Memory B cell (primary cell): Measurements from ENCODE around the gene SLC12A8.
"Not testable (repeated sequence)": the region's sequence is repeated elsewhere in the genome, so short reads cannot be mapped to it uniquely, and the experiment has no call there.

Source experiments
- ATAC-seq: fragments of 150-1000 bp; cut with Tn5 transposase; 2 replicates; pipeline ENCODE4 v1.10.0; 2021; ENCODE audit warnings: low read depth, mild to moderate bottlenecking, moderate library complexity
- DNase-seq, 2 donors: peaks; one replicate each; pipeline ENCODE4 v3.0.0; 2022; ENCODE audit warnings: low spot score in 2 of 2
- H3K27ac Mint-ChIP-seq: one replicate; pipeline ENCODE4 v1.8.0; 2022; ENCODE audit warnings: mild to moderate bottlenecking, moderate library complexity, mixed read lengths
- H3K27me3 Mint-ChIP-seq: one replicate; pipeline ENCODE4 v1.8.0; 2022; ENCODE audit warnings: mixed read lengths
- H3K36me3 Mint-ChIP-seq: one replicate; pipeline ENCODE4 v1.8.0; 2022; ENCODE audit warnings: mild to moderate bottlenecking, mixed read lengths
- H3K4me1 Mint-ChIP-seq: one replicate; pipeline ENCODE4 v1.8.0; 2022; ENCODE audit warnings: mixed read lengths
- H3K4me3 Mint-ChIP-seq: one replicate; pipeline ENCODE4 v1.8.0; 2022; ENCODE audit warnings: mild to moderate bottlenecking, moderate library complexity, mixed read lengths
- H3K9me3 Mint-ChIP-seq: one replicate; pipeline ENCODE4 v1.8.0; 2022; ENCODE audit warnings: mixed read lengths

SLC12A8 gene

DNA sequence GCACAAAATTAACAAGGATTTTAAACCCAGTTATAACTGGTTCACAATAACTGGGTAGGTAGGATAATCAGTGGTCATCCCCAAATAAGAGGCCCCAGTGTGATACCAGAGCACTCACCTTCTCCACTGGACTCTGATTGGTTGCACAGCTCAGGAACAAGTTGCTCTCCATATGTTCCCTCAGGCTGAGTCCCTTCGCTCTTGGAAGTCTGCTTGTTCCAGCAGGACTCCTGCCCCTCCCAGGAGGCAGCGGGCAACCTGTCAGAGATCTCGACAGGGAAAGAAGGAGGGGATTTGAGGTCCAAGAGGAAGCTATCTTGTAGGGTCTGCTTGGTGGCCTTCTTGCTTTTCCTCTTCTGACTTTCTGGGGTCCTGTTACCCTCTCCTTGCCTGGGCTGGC lies 105.2 kb downstream of the SLC12A8 start:
- no peak overlapping the region for H3K4me3 Mint-ChIP-seq
- DNase-seq (no peak), ATAC-seq (no peak)
- H3K27me3 Mint-ChIP-seq: no peaks in the 10 kb centered on the region
- peaks cover 3% of the 10 kb centered on the region for H3K36me3 Mint-ChIP-seq
- H3K4me1 Mint-ChIP-seq: peaks cover 7% of the 10 kb centered on the region
- no peak overlapping the region for H3K27ac Mint-ChIP-seq
- peaks cover 4% of the 10 kb centered on the region for H3K9me3 Mint-ChIP-seq

DNA sequence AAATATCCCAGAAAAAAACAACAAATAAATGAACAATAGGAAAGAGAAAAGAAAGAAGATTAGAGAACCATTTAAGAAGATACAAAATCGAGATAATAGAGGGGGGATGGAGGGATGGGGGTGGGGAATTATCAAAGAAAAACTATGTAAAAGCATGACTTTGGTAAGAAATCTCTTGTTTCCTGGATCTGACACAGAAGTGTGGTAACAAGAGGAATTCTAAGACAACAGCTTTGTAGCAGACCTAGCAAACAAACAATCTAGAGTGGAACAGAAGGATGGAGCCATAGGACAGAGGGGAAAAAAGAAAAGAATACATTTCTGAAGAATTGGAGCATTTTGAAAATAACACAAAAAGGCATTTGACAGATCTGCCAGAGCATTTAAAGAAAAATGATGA lies 107.4 kb downstream of the SLC12A8 start:
- Mint-ChIP-seq H3K27me3 (no peaks in the 10 kb centered on the region), H3K9me3 (peaks cover 4% of the 10 kb centered on the region), H3K4me3 (no peak overlapping the region), H3K36me3 (peaks cover 3% of the 10 kb centered on the region), H3K4me1 (peaks cover 7% of the 10 kb centered on the region), H3K27ac (no peak overlapping the region)
- ATAC-seq: no peak
- DNase-seq: no peak

DNA sequence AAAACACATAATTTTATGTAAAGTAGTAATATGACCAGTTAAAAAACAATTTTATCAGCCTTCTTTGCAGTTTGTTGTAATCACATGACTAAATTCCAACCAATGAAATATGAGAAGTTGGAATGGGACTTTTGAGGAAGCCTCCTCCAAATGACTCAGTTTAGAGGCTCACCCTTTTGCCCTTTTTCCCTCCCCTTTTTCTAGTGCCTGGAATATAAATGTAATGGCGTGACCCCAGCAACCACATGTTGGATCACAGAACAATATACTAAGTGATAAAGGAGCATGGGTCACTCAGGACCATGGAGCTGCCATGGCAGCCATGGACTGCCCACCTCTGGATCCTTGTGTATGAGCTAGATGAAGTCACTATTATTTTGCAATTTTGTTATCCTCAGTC lies 107.9 kb downstream of the SLC12A8 start:
- DNase-seq: no peak
- ATAC-seq: no peak
- H3K27me3 Mint-ChIP-seq: no peaks in the 10 kb centered on the region
- H3K4me1 Mint-ChIP-seq: peaks cover 7% of the 10 kb centered on the region
- H3K9me3 Mint-ChIP-seq: peaks cover 6% of the 10 kb centered on the region
- H3K4me3 Mint-ChIP-seq: no peak overlapping the region
- H3K27ac Mint-ChIP-seq: no peak overlapping the region
- H3K36me3 Mint-ChIP-seq: peaks cover 5% of the 10 kb centered on the region

DNA sequence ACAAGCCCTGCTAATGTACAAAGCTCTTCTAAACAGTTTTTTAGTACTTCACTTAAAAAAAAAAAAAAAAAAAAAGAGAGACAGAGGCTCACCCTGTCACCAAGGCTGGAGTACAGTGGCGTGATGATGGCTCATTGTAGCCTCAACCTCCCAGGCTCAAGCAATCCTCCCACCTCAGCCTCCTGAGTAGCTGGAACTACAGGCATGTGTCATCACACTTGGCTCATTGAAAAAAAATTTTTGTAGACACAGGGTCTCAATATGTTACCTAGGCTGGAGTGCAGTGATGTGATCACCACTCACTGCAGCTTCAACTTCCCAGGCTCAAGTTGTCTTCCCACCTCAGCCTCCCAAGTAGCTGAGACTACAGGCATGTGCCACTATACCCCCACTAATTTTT lies 109.1 kb downstream of the SLC12A8 start:
- Mint-ChIP-seq H3K4me3 (no peak overlapping the region), H3K27me3 (no peaks in the 10 kb centered on the region), H3K36me3 (peaks cover 5% of the 10 kb centered on the region), H3K4me1 (peaks cover 4% of the 10 kb centered on the region), H3K27ac (no peak overlapping the region), H3K9me3 (peaks cover 6% of the 10 kb centered on the region)
- ATAC-seq: no peak
- no peak for DNase-seq

DNA sequence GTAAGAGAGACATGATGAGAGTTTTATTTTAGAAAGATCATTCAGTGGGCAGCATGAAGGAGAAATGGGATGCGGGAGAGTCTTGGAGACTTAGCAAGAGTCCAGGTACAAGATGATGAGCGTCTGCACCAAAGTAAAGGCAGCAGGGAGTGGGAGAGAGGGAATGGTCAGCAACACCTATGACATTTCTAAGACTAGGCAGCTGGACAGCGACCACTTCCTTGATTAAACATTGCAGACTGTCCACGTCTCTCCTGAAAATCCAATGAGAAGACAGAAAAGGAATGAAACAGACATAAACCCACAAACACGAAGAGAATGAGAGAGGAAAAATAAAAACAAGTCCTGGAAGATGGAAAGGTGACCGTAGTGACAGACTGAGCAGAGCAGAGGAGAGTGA lies 110.1 kb downstream of the SLC12A8 start:
- Mint-ChIP-seq H3K4me1 (no peaks in the 10 kb centered on the region), H3K4me3 (no peak overlapping the region), H3K27ac (no peak overlapping the region), H3K36me3 (peaks cover 5% of the 10 kb centered on the region), H3K27me3 (no peaks in the 10 kb centered on the region), H3K9me3 (peaks cover 6% of the 10 kb centered on the region)
- no peak for ATAC-seq
- DNase-seq: no peak

DNA sequence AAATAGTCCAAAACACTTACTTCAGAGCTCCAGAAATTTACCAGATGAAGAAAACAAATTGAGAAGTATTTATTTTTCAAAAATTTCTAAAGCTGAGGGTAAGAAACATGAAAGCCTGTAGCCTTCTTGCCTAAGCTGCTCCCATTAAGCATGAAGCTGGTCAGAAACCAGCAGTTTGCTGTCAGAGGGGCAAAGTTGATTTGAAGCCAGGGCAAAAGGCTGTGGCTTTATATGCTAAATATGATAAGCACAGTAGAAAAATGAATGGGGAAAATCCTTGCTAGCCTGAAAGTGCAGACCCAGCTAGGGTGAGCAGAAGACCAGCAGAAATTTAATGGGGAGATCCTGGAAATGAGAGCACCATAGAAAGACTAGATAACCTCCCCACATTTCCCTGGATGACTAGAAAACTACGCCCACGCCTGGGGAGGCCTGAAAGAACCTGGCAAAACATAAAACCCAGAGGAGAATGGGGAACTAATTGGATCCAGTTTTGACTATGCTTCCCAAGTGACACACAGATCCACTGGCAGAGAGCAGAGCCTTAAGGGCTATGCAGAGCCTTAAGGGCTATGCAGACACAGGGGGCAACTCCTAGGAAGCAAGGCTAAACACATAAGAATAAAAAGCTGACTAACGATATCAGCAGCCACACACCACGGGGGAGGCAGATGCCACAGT lies 113.8 kb downstream of the SLC12A8 start:
- no peak for DNase-seq
- Mint-ChIP-seq H3K36me3 (peaks cover 2% of the 10 kb centered on the region), H3K4me3 (no peak overlapping the region), H3K9me3 (peaks cover 2% of the 10 kb centered on the region), H3K4me1 (no peaks in the 10 kb centered on the region), H3K27ac (no peak overlapping the region), H3K27me3 (no peaks in the 10 kb centered on the region)
- ATAC-seq: no peak

DNA sequence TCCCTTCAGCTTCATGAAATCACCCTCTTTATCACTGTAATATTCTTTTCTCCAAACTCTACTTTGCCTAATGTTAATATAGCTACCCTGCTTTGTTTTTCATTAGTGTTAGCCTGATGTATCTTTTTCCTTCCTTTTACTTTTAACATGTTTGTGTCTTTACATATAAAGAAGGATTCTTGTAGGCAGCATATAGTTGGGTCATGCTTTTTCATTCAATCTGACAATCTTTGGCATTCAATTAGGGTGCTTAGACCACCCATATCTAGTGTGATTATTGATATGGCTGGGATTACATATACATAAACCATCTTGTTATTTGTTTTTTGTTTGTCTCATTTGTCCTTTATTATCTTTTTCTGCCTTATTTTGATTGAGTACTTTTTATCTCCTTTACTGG lies 121.9 kb downstream of the SLC12A8 start:
- no peaks in the 10 kb centered on the region for H3K27me3 Mint-ChIP-seq
- H3K4me3 Mint-ChIP-seq: no peak overlapping the region
- no peak overlapping the region for H3K27ac Mint-ChIP-seq
- H3K36me3 Mint-ChIP-seq: peaks cover 2% of the 10 kb centered on the region
- H3K4me1 Mint-ChIP-seq: no peaks in the 10 kb centered on the region
- H3K9me3 Mint-ChIP-seq: peaks cover 1% of the 10 kb centered on the region
- ATAC-seq (no peak), DNase-seq (no peak)

DNA sequence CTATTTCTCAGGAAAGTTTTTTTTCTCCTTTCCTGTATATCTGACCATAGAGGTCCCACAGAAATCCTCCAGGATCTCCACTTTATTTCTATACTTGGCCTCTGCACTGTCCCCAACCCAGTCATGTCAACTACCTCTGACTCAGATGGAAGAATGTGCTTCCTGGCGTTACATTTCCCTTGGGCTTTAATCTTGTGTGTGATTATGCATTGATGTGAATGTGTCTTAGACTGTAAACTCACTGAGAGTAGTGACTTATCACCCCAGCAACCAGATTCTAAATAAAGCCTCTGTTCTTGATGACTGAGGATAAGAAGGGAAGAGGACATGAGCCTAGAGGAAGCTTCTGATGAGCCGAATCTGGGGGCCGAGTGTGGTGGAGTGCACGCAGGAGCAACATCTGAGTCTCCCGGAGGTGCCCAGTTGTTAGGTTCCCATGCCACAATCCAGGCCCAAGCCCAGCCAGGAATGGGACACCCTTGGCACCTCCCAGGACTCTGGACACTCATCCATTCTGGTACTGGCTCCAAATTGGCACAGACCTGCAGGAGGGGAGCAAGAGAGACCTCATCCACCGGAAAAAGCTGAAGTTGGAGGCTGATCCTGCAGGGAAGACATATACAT lies 124.7 kb downstream of the SLC12A8 start:
- ATAC-seq: no peak
- Mint-ChIP-seq H3K4me3 (no peak overlapping the region), H3K36me3 (peaks cover 2% of the 10 kb centered on the region), H3K9me3 (peaks cover 1% of the 10 kb centered on the region), H3K27ac (no peak overlapping the region), H3K4me1 (no peaks in the 10 kb centered on the region), H3K27me3 (no peaks in the 10 kb centered on the region)
- no peak for DNase-seq

DNA sequence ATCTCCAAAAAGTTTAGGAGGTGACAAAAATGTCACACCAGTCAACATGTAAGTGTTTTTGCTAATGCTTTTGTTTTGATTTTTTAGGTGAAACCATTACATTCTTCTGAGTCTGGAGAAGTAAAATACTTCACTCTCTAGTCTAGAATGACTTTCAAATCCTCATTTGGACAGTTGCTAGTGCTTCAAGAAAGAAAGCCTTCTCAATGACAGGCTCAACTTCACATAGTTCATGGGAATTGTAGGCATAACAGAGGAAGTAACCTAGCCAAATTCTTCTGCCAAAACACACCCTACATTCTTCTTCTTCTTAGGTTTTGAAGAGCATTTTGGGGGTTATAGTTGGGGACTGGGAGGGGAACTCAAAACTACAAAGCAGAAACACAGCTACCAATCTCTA lies 127.4 kb downstream of the SLC12A8 start:
- H3K27ac Mint-ChIP-seq: no peak overlapping the region
- no peaks in the 10 kb centered on the region for H3K36me3 Mint-ChIP-seq
- peaks cover 2% of the 10 kb centered on the region for H3K4me1 Mint-ChIP-seq

DNA sequence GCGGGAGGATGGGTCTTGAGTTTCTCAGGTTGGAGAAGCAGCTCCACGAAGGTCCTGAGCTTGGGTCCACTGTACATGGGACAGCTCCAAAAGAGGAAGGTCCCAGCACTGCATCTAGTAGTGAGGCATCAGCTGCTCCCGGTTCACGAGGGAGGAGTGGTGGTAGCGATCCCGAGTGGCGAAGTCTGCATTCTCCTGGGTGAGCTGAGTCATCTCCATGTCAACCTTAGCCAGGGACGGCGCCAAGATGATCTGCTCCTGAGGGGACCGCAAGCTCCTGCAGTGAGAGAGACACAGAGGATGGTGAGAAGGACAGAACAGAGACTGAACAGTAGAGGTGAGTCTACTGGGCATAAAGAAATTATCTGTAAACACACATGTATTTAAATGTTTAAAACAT lies 128.8 kb downstream of the SLC12A8 start:
- Mint-ChIP-seq H3K27me3 (no peaks in the 10 kb centered on the region), H3K9me3 (no peaks in the 10 kb centered on the region), H3K27ac (no peak overlapping the region), H3K4me1 (peaks cover 4% of the 10 kb centered on the region), H3K36me3 (no peaks in the 10 kb centered on the region), H3K4me3 (no peak overlapping the region)
- no peak for ATAC-seq
- no peak for DNase-seq

More for the DNA sequence above, 127.4 kb downstream of the SLC12A8 start:
- Mint-ChIP-seq H3K4me3 (no peak overlapping the region), H3K9me3 (no peaks in the 10 kb centered on the region), H3K27me3 (no peaks in the 10 kb centered on the region)
- no peak for ATAC-seq
- no peak for DNase-seq

DNA sequence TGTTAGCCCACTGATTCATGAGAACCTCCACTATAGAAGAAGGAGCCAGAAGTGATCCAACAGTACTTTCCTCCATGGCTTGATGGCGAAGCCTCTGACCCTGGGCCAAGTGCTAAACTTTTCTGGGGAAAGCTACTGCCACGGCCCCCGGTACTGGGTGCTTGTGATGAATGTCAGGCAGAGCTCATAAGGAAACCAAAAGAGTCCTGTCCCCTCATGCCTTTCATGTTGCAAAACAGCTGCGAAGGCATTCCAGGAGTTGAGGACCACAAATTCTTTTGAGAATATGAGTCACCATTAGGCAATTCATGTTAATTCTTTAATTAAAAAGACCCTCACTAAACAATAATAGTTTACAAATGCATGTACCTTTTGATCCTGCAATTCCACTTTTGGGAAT lies 130.2 kb downstream of the SLC12A8 start:
- H3K4me1 Mint-ChIP-seq: peaks cover 14% of the 10 kb centered on the region
- not testable (repeated sequence) for H3K27ac Mint-ChIP-seq, H3K36me3 Mint-ChIP-seq, H3K27me3 Mint-ChIP-seq, DNase-seq, ATAC-seq, H3K4me3 Mint-ChIP-seq, H3K9me3 Mint-ChIP-seq

DNA sequence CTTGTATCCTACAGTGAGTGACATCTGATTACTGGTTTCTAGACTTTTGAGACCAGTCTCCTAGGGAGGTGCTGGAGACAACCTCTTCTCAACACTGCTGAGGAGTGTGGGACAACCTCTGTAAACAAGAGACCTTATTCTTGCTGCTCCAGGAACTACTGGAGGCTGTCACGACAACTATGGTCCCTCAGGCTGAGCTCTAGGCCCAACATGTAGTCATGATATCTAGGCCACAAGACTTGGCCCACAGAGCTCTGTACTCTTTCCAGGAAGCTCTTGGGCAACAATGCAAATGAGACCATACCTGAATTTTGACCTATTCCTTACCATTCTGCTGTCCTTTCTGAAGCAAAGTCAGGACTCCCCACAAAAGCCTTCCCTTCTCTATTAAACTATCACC lies 132.5 kb downstream of the SLC12A8 start:
- no peak for DNase-seq
- no peaks in the 10 kb centered on the region for H3K27me3 Mint-ChIP-seq
- H3K9me3 Mint-ChIP-seq: no peaks in the 10 kb centered on the region
- ATAC-seq: no peak
- H3K27ac Mint-ChIP-seq: no peak overlapping the region
- no peaks in the 10 kb centered on the region for H3K36me3 Mint-ChIP-seq
- peaks cover 17% of the 10 kb centered on the region for H3K4me1 Mint-ChIP-seq
- H3K4me3 Mint-ChIP-seq: no peak overlapping the region

DNA sequence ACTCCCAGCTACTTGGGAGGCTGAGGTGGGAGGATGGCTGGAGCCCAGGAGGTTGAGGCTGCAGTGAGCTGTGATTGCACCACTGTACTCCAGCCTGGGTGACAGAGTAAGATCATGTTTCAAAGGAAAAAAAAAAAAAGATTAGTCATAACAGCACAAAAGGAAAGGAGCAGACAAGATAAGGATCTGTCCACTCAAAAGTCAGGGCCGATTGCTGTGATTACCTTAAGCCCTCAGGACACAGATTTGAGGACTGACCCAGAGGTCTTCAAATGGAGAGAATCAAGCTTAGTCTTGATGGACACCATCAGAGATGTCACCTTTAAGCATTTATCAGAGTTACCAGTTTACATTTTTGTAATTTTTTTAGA lies 132.9 kb downstream of the SLC12A8 start:
- H3K27ac Mint-ChIP-seq: no peak overlapping the region
- H3K4me1 Mint-ChIP-seq: peaks cover 17% of the 10 kb centered on the region
- H3K27me3 Mint-ChIP-seq: no peaks in the 10 kb centered on the region
- H3K9me3 Mint-ChIP-seq: no peaks in the 10 kb centered on the region
- no peaks in the 10 kb centered on the region for H3K36me3 Mint-ChIP-seq
- no peak for ATAC-seq
- H3K4me3 Mint-ChIP-seq: no peak overlapping the region
- no peak for DNase-seq

DNA sequence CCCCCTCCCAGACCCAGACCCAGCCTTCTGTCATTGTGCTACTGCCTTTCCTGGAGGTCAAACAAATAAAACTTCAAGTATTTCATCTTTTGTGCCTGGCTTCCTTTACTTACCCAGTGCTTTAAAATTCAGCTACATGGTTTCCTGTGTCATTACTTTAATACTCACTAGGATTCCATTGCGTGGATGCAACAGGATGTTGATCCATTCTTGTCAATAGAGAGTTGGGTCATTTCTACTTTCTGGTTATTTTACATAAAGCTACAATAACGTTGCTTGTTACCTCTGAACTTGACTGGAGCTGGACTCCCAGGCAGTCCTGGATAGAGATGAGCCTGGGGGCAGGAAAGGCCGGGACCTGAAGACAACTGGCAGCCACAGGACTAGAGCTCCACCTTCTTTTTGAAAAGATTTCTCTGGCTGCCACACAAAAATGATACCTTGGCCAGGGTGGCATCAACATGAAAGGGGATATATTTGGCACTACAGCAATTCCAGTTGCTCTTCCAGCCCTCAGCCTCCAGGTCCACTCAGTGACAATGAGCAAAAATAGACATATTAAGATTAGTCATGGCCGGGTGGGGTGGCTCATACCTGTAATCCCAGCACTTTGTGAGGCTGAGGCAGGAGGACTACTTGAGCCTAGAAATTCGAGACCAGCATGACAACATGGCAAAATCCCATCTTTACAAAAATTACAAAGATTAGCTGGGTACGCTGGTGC lies 133.4 kb downstream of the SLC12A8 start:
- Mint-ChIP-seq H3K9me3 (no peaks in the 10 kb centered on the region), H3K4me1 (peaks cover 17% of the 10 kb centered on the region), H3K36me3 (no peaks in the 10 kb centered on the region), H3K4me3 (no peak overlapping the region), H3K27me3 (no peaks in the 10 kb centered on the region), H3K27ac (peak overlapping the region; percentile 21)
- no peak for ATAC-seq
- no peak for DNase-seq
